Bronchial epithelial cell (primary cell): ENCODE results near the gene STMN3. TPM values are rescaled to one million over a fixed set of nuclear protein-coding genes. Genes with fewer than 3 reads are reported as not detected.

Experiments
- DNase-seq: peaks from one replicate; pipeline ENCODE4 v3.0.0-alpha.2; 2010; ENCODE audit warnings: low read depth
- FAIRE-seq: peaks from 2 replicates; lab custom pipeline; 2011; peaks lifted over from hg19 to GRCh38; lab: Jason Lieb, UNC
- H3K27me3 ChIP-seq: 2 replicates; pipeline ENCODE4 v1.5.1; 2011; ENCODE audit warnings: low read length; ENCODE audit not compliant: control insufficient read depth, insufficient read depth
- H3K36me3 ChIP-seq: 2 replicates; pipeline ENCODE4 v1.5.1; 2011; ENCODE audit warnings: low read length; ENCODE audit not compliant: control insufficient read depth, insufficient read depth
- H3K4me3 ChIP-seq: 2 replicates; pipeline ENCODE4 v1.5.1; 2011; ENCODE audit warnings: mild to moderate bottlenecking, low read depth, low read length, control low read depth
- CTCF ChIP-seq: IDR thresholded peaks from 2 replicates; pipeline ENCODE4 v1.5.1; 2011; ENCODE audit warnings: mild to moderate bottlenecking, moderate library complexity, low read length, control low read depth, inconsistent platforms; ENCODE audit not compliant: insufficient read depth, severe bottlenecking
- total RNA-seq: library from RNA; depleted of rRNA; stranded (reverse); fragments of >200 nt; gene quantifications from 2 replicates; pipeline ENCODE4 v1.2.1, GENCODE V29; 2014

The STMN3 gene
- total RNA-seq, 1 donor from 2014 or later, result not detected

GRCh38 chr20:63696306-63696627, 43.0 kb upstream of the STMN3 start:
- DNase-seq, result peak; percentile 57
- Histone ChIP-seq H3K36me3 (peaks cover 5% of the 10 kb centered on the region), H3K4me3 (peak overlapping the region; percentile 39), H3K27me3 (no peaks in the 10 kb centered on the region)
- FAIRE-seq, result no peak
- TF ChIP-seq CTCF, result no peak

- H3K36me3 ChIP-seq, result peaks cover 5% of the 10 kb centered on the region
- no peak overlapping the region for H3K4me3 ChIP-seq
- no peak for TF ChIP-seq CTCF
- DNase-seq (no peak), FAIRE-seq (no peak)
- no peaks in the 10 kb centered on the region for H3K27me3 ChIP-seq
These were observed 42.4 kb upstream of the STMN3 start for GRCh38 chr20:63695424-63696305.

- no peak for DNase-seq
- peaks cover 4% of the 10 kb centered on the region for H3K36me3 ChIP-seq
- TF ChIP-seq CTCF, result no peak
- H3K4me3 ChIP-seq, result no peak overlapping the region
- no peaks in the 10 kb centered on the region for H3K27me3 ChIP-seq
- FAIRE-seq, result no peak
These were observed 41.6 kb upstream of the STMN3 start for GRCh38 chr20:63694584-63695423.

GRCh38 chr20:63693733-63694583, 40.7 kb upstream of the STMN3 start:
- FAIRE-seq (no peak), DNase-seq (no peak)
- Histone ChIP-seq H3K27me3 (no peaks in the 10 kb centered on the region), H3K4me3 (no peak overlapping the region), H3K36me3 (peaks cover 4% of the 10 kb centered on the region)
- no peak for TF ChIP-seq CTCF

- peaks cover 4% of the 10 kb centered on the region for H3K36me3 ChIP-seq
- TF ChIP-seq CTCF, result no peak
- H3K27me3 ChIP-seq, result no peaks in the 10 kb centered on the region
- H3K4me3 ChIP-seq, result no peak overlapping the region
- DNase-seq, result no peak
- FAIRE-seq, result no peak
These were observed 40.0 kb upstream of the STMN3 start for GRCh38 chr20:63693083-63693732.
